ENCODE measurements around the gene FNBP1. TPM values are rescaled to one million over a fixed set of nuclear protein-coding genes. Genes with fewer than 3 reads are reported as not detected.

Gene FNBP1
- total and polyA plus RNA-seq, 2 experiments from 2014 or later = 19.5 to 21.0 TPM

DNA sequence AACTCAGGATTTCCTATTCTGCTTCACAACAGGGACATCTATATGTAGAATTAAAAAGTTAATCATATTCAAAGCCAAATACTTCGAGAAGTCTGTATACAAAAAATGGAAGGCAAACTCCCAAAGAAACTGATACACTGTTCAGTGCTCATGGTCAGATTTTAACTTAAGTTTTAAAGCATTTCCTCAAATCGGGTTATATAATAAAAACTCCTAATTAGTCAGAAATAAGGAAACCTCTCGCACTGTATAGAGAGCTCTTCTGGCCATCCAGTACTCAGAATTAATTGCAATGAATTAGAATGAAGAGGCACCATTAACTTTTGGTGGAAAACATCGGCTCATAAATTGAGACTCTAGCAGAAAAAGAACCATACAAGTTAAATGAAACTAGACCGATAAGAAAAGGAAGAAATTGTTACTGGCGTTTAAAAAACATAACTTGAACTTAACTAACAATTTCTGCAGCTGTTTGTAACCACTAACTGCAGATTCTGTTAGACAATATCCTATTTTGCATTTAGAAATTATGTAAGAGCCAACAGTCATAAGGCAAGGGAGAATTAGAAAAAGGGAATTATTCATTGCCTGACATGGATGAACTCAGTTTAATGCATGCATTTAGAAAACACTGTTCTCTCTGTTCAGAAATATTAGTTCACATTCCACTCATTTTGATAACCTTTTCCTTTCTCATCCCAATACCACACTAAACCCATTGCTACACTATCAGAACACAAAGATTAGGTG lies 96.6 kb downstream of the FNBP1 start:
- 98% methylated on average over 6 of the region's 6 CpGs for WGBS (ENCODE audit: low lambda C conversion rate, missing lambda C conversion rate)
- Histone ChIP-seq H3K79me2 (no peaks in the 10 kb centered on the region), H3K4me2 (no peak overlapping the region), H3K27me3 (no peaks in the 10 kb centered on the region), H3K36me3 (replicated peaks; ENCODE audit: insufficient read depth, low read depth) (no peaks in the 10 kb centered on the region), H2AFZ (no peak overlapping the region), H3K9me3 (ENCODE audit: low read depth) (peaks cover 7% of the 10 kb centered on the region), H3K27ac (no peak overlapping the region), H4K20me1 (ENCODE audit: insufficient read depth, poor library complexity, severe bottlenecking) (no peaks in the 10 kb centered on the region), H3K4me3 (no peak overlapping the region), H3K4me1 (ENCODE audit: insufficient read depth) (no peaks in the 10 kb centered on the region), H3K9me2 (replicated peaks; ENCODE audit: insufficient read depth) (no peaks in the 10 kb centered on the region)
- TF ChIP-seq EZH2 (IDR thresholded peaks at IDR 0.05; ENCODE audit: borderline replicate concordance) (no peak), EZH2phosphoT487 (IDR thresholded peaks at IDR 0.05; ENCODE audit: low read depth, severe bottlenecking, unreplicated experiment) (no peak)
- TF ChIP-seq, protein P1, sequence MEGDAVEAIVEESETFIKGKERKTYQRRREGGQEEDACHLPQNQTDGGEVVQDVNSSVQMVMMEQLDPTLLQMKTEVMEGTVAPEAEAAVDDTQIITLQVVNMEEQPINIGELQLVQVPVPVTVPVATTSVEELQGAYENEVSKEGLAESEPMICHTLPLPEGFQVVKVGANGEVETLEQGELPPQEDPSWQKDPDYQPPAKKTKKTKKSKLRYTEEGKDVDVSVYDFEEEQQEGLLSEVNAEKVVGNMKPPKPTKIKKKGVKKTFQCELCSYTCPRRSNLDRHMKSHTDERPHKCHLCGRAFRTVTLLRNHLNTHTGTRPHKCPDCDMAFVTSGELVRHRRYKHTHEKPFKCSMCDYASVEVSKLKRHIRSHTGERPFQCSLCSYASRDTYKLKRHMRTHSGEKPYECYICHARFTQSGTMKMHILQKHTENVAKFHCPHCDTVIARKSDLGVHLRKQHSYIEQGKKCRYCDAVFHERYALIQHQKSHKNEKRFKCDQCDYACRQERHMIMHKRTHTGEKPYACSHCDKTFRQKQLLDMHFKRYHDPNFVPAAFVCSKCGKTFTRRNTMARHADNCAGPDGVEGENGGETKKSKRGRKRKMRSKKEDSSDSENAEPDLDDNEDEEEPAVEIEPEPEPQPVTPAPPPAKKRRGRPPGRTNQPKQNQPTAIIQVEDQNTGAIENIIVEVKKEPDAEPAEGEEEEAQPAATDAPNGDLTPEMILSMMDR (IDR thresholded peaks at IDR 0.05; ENCODE audit: poor library complexity) = no peak
- no peak for DNase-seq (ENCODE audit: low spot score)

DNA sequence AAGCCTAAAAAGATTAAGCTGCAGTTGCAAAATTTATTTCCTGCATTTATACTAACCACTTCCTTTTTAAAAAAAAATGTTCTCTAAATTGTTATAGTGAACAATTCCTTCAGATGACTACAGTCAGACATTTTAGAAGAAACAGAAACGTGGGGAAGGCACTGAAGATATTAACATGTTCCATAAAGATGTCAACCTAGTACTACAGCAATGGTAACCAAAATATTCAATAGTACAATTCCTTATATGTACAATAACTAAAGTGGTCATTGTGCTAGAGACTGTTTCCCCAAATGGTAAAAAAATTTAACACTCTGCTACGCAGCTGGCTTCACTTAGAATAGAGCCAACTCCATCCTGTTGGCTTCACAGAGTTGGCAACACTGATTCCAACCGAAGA lies 97.7 kb downstream of the FNBP1 start:
- DNase-seq (ENCODE audit: low spot score) = no peak
- Histone ChIP-seq H3K9me2 (replicated peaks; ENCODE audit: insufficient read depth) (no peaks in the 10 kb centered on the region), H3K79me2 (no peaks in the 10 kb centered on the region), H3K4me3 (no peak overlapping the region), H3K27ac (peak overlapping the region; percentile 12), H4K20me1 (ENCODE audit: insufficient read depth, poor library complexity, severe bottlenecking) (no peaks in the 10 kb centered on the region), H3K36me3 (replicated peaks; ENCODE audit: insufficient read depth, low read depth) (no peaks in the 10 kb centered on the region), H2AFZ (no peak overlapping the region), H3K4me2 (no peak overlapping the region), H3K9me3 (ENCODE audit: low read depth) (peaks cover 7% of the 10 kb centered on the region), H3K27me3 (no peaks in the 10 kb centered on the region), H3K4me1 (ENCODE audit: insufficient read depth) (no peaks in the 10 kb centered on the region)
- TF ChIP-seq EZH2phosphoT487 (IDR thresholded peaks at IDR 0.05; ENCODE audit: low read depth, severe bottlenecking, unreplicated experiment) = no peak
- TF ChIP-seq, protein P1 (IDR thresholded peaks at IDR 0.05; ENCODE audit: poor library complexity) = no peak
- TF ChIP-seq EZH2 (IDR thresholded peaks at IDR 0.05; ENCODE audit: borderline replicate concordance) = no peak
- 76% methylated on average over 3 of the region's 3 CpGs for WGBS (ENCODE audit: low lambda C conversion rate, missing lambda C conversion rate)

DNA sequence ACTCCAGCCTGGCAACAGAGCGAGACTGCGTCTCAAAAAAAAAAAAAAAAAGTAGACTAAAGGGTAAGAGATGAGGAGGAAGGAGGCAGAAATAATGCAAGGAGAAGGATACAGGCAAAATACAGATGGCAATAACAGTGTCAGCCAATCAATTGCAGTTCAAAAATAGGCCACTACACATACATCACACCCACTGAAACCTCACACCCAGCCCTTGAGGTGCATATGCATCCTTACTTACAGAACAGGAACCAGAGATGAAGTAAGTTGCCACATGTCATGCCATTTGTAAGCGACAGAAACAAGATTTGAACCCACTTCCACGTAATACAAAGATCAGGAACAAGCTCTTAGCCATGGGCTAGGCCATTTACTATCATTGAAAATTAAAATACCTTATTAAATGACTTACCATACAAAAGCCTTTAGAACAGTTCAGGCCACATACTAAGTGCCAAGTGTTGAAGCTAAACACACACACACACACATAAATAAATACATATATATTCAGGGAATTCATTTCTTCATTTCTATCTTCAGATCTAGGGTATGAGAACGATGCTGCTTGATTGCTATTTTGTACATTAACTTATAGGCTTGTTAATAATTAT lies 98.4 kb downstream of the FNBP1 start:
- no peak for DNase-seq (ENCODE audit: low spot score)
- Histone ChIP-seq H3K9me2 (replicated peaks; ENCODE audit: insufficient read depth) (no peaks in the 10 kb centered on the region), H3K9me3 (ENCODE audit: low read depth) (peaks cover 7% of the 10 kb centered on the region), H2AFZ (no peak overlapping the region), H3K4me1 (ENCODE audit: insufficient read depth) (no peaks in the 10 kb centered on the region), H3K27ac (peak overlapping the region; percentile 12), H3K36me3 (replicated peaks; ENCODE audit: insufficient read depth, low read depth) (no peaks in the 10 kb centered on the region), H3K4me3 (no peak overlapping the region), H4K20me1 (ENCODE audit: insufficient read depth, poor library complexity, severe bottlenecking) (no peaks in the 10 kb centered on the region), H3K79me2 (no peaks in the 10 kb centered on the region), H3K27me3 (no peaks in the 10 kb centered on the region), H3K4me2 (no peak overlapping the region)
- WGBS (ENCODE audit: low lambda C conversion rate, missing lambda C conversion rate) = 97% methylated on average over 5 of the region's 5 CpGs
- TF ChIP-seq EZH2 (IDR thresholded peaks at IDR 0.05; ENCODE audit: borderline replicate concordance) (no peak), EZH2phosphoT487 (IDR thresholded peaks at IDR 0.05; ENCODE audit: low read depth, severe bottlenecking, unreplicated experiment) (no peak)
- TF ChIP-seq, protein P1 (IDR thresholded peaks at IDR 0.05; ENCODE audit: poor library complexity) = no peak

All from hepatocyte (in vitro differentiated cells).